GM12878 (cell line): ENCODE results near the gene ZBTB18.

ENCODE experiments used
- CTCF ChIP-seq, 3 experiments: IDR thresholded peaks in 2 of 3; conservative IDR thresholded peaks in 1 of 3; 2 replicates each; pipeline ENCODE4 v1.5.1; 2011; ENCODE audit warnings: low read depth in 3 of 3, low read length in 3 of 3, mild to moderate bottlenecking in 3 of 3, control low read depth in 2 of 3, moderate library complexity in 2 of 3, inconsistent platforms in 1 of 3, mixed read lengths in 1 of 3; ENCODE audit not compliant: control insufficient read depth in 2 of 3, insufficient read depth in 1 of 3; ENCODE audit errors: extremely low read depth in 1 of 3
- EZH2 ChIP-seq: IDR thresholded peaks from 2 replicates; pipeline ENCODE4 v1.6.1; 2012; ENCODE audit warnings: low read depth, mild to moderate bottlenecking, control low read depth, inconsistent platforms, low read length, borderline replicate concordance; ENCODE audit not compliant: control insufficient read depth
- MYC ChIP-seq: IDR thresholded peaks from 2 replicates; pipeline ENCODE4 v1.6.1; 2011; ENCODE audit warnings: mild to moderate bottlenecking, low read length, moderate library complexity, inconsistent platforms; ENCODE audit not compliant: insufficient read depth, insufficient replicate concordance, insufficient read length, severe bottlenecking
- POLR2A ChIP-seq: IDR thresholded peaks from 2 replicates; pipeline ENCODE4 v1.6.1; 2011; ENCODE audit warnings: low read depth, mild to moderate bottlenecking, low read length
- RFX5 ChIP-seq: IDR thresholded peaks from 2 replicates; pipeline ENCODE4 v1.6.1; 2011; ENCODE audit warnings: low read depth, low read length, improper control_type of control experiment

- TF ChIP-seq EZH2: no peak
- no peak for TF ChIP-seq RFX5
- TF ChIP-seq POLR2A: no peak
- no peak for TF ChIP-seq MYC
- no peak for TF ChIP-seq CTCF (IDR thresholded peaks at IDR 0.05 in 2 of 3, conservative IDR thresholded peaks at IDR 0.05 in 1 of 3; ENCODE audit: control insufficient read depth in 2 of 3, extremely low read depth in 1 of 3, insufficient read depth in 1 of 3, low read depth in 3 of 3, low read length in 3 of 3)
Measured at GRCh38 chr1:244088161-244088560, 37.1 kb downstream of the ZBTB18 start.
